Stimulated activated CD8-positive, alpha-beta memory T cell treated with anti-CD3 and anti-CD28 coated beads, Interleukin-7, amount 100 ng/mL, for 48 hours (primary cell): ENCODE results near the gene CARD11.

Source experiments
- DNase-seq, 2 donors: peaks; one replicate each; pipeline ENCODE4 v3.0.0-alpha.2; 2020; ENCODE audit warnings: low read depth in 1 of 2; ENCODE audit errors: extremely low read depth in 1 of 2

The CARD11 gene

GRCh38 chr7:3043544-3044371 is at the start of gene CARD11:
TSS of gene CARD11 (minus strand) at chr7:3043867. CDS start at chr7:2958506, 85,361 bp downstream.
- DNase-seq: peak in 1 of 2 donors; percentile 42

GRCh38 chr7:3092468-3092867 is 48.8 kb upstream of the CARD11 start:
- DNase-seq: peak; percentile 58 to 77

- DNase-seq: no peak
Observed at GRCh38 chr7:3091631-3092030, 48.0 kb upstream of the CARD11 start.

- no peak for DNase-seq
Observed at GRCh38 chr7:3089493-3089892, 45.8 kb upstream of the CARD11 start.

GRCh38 chr7:3087243-3087755 is 43.6 kb upstream of the CARD11 start:
- DNase-seq: no peak

GRCh38 chr7:3083350-3083749 is 39.7 kb upstream of the CARD11 start:
- DNase-seq: no peak

- no peak for DNase-seq
Observed at GRCh38 chr7:3082831-3083230, 39.2 kb upstream of the CARD11 start.

- DNase-seq: no peak
Observed at GRCh38 chr7:3082386-3082785, 38.7 kb upstream of the CARD11 start.

- DNase-seq: no peak
Observed at GRCh38 chr7:3080106-3080505, 36.4 kb upstream of the CARD11 start.

- DNase-seq: no peak
Observed at GRCh38 chr7:3078514-3078913, 34.8 kb upstream of the CARD11 start.

- no peak for DNase-seq
Observed at GRCh38 chr7:3076700-3077099, 33.0 kb upstream of the CARD11 start.

- no peak for DNase-seq
Observed at GRCh38 chr7:3076163-3076562, 32.5 kb upstream of the CARD11 start.

GRCh38 chr7:3075441-3075840 is 31.8 kb upstream of the CARD11 start:
- no peak for DNase-seq

- DNase-seq: no peak
Observed at GRCh38 chr7:3074459-3074821, 30.8 kb upstream of the CARD11 start.

- no peak for DNase-seq
Observed at GRCh38 chr7:3073763-3074458, 30.2 kb upstream of the CARD11 start.

- DNase-seq: no peak
Observed at GRCh38 chr7:3070908-3071307, 27.2 kb upstream of the CARD11 start.

- no peak for DNase-seq
Observed at GRCh38 chr7:3069771-3070449, 26.2 kb upstream of the CARD11 start.

- DNase-seq: no peak
Observed at GRCh38 chr7:3068530-3068929, 24.9 kb upstream of the CARD11 start.

- DNase-seq: no peak
Observed at GRCh38 chr7:3067606-3068380, 24.1 kb upstream of the CARD11 start.

- peak in 1 of 2 donors; percentile 41 for DNase-seq
Observed at GRCh38 chr7:3067193-3067592, 23.5 kb upstream of the CARD11 start.

- no peak for DNase-seq
Observed at GRCh38 chr7:3066506-3066905, 22.8 kb upstream of the CARD11 start.
